Cerebellar nuclear complex (tissue), 1 donor: Measurements from ENCODE around the gene TMEM267.
"Not testable (repeated sequence)": the region's sequence is repeated elsewhere in the genome, so short reads cannot be mapped to it uniquely, and the experiment has no call there.

Experiments used
- DNase-seq, 2 experiments: peaks; one replicate each; lab custom pipeline; 2025; lab: John Stamatoyannopoulos, UW

Gene TMEM267

DNA sequence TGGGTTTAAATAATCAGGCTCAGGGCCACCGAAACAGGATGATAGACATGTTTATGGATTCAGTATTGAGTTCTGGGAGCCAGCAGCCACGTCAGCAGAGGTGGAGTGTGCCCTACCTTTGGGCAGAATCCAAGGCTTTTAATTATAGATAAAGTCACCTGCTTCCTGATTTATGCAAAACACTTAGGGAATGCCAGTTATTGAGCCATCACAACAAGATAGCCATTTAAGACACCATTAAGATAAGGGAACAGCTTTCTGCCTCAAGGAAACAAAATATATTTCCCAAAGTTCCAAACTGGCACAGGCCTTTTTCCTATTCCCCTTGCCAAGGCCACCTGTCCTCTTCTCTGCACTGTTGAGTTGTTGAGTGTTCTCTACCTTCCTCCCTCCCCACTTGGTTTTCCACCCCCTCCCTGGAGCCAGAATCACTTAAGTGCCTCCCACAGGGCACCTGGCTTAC lies 73.8 kb downstream of the TMEM267 start:
- no peak for DNase-seq

DNA sequence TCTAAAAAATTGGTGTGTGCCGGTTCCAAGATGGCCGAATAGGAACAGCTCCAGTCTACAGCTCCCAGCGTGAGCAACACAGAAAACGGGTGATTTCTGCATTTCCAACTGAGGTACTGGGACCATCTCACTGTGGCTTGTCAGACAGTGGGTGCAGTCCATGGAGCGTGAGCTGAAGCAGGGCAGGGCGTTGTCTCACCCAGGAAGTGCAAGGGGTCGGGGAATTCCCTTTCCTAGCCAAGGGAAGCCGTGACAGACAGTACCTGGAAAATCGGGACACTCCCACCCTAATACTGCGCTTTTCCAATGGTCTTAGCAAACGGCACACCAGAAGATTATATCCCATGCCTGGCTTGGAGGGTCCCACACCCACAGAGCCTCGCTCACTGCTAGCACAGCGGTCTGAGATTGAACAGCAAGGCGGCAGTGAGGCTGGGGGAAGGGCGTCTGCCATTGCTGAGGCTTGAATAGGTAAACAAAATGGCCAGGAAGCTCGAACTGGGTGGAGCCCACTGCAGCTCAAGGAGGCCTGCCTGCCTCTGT lies 81.1 kb downstream of the TMEM267 start:
- DNase-seq = not testable (repeated sequence)

DNA sequence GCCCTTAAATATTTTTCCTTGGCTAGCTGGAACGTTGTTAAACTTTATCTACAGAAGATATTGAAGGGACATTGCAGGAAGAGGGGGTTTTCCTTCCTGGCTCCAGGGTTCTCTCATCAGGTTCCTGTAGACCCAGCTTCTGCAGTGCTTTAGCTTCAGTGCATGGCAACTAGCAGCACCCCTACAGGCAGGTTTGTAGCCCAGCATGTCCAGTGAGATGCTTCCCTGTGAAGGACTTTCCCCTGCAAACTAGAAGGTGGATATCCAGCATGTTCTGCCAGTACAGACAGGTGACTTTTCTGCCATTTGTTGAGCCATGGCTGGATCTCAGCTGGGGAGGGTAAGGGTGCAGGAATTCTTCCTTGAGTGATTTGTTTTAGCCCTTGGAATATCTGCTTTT lies 81.8 kb downstream of the TMEM267 start:
- DNase-seq = no peak

DNA sequence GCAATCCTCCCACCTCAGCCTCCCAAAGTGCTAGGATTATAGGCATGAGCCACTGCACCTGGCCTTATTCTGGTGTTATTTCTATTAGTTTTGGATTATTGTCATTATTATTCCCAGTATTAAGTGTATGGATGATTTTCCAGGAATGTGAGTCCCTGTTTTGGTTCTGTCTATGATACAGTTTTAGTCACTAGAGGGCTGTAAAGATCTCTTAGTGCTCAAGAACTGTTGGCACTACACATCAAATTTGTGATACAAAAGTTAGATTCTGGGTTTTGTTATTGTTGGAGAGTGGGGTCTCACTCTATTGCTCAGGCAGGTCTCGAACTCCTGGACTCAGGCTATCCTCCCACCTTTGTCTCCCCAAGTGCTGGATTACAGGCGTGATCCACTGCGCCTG lies 83.6 kb downstream of the TMEM267 start:
- no peak for DNase-seq

DNA sequence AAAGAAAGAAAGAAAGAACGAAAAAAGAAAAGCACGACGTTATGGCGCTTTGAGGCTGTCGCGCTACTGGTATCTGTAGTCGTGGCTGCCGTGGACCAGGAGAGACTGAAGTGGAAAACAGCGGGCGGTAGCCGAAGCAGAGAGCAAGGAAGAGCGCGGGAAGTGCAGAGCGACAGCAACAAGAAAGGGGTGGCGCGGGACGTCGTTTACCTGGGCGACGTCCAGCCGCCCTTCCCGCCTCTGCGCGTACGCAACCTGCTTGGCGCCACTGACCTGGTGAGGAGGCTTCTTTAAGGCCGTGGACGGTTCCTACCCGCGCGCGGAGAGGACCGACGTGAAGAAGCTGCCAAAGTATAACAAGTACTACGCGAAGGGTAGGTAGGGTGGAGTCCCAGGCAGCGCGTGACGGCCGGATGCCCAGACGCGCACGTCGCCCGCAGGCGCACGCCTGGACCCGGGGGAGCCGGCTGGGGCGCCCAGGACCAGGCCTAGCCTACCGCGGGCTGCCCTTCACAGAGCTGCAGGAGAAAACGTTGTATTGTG lies 86.8 kb downstream of the TMEM267 start:
- DNase-seq = no peak
